BE2C (cell line): ENCODE results near the gene TC2N.

Experiments
- DNase-seq: peaks from one replicate; pipeline ENCODE4 v3.0.0-alpha.2; 2020
- H3K27me3 ChIP-seq: fragments of 250-450 bp; sonication (Bioruptor Pico); 2 replicates; pipeline ENCODE4 v1.5.1; 2020; ENCODE audit warnings: mild to moderate bottlenecking
- H3K36me3 ChIP-seq: fragments of 250-450 bp; sonication (Bioruptor Pico); 2 replicates; pipeline ENCODE4 v1.5.1; 2020; ENCODE audit warnings: mild to moderate bottlenecking
- H3K4me1 ChIP-seq: fragments of 250-450 bp; sonication (Bioruptor Pico); 2 replicates; pipeline ENCODE4 v1.5.1; 2020
- H3K4me3 ChIP-seq: 2 replicates; pipeline ENCODE4 v1.5.1; 2011; ENCODE audit warnings: low read depth, low read length
- H3K9me3 ChIP-seq: fragments of 250-450 bp; sonication (Bioruptor Pico); 2 replicates; pipeline ENCODE4 v1.5.1; 2020
- TF ChIP-seq, protein P1 (sequence below): IDR thresholded peaks from 2 replicates; pipeline ENCODE4 v1.5.1; 2012; ENCODE audit warnings: mild to moderate bottlenecking, low read depth, low read length

The TC2N gene

DNA sequence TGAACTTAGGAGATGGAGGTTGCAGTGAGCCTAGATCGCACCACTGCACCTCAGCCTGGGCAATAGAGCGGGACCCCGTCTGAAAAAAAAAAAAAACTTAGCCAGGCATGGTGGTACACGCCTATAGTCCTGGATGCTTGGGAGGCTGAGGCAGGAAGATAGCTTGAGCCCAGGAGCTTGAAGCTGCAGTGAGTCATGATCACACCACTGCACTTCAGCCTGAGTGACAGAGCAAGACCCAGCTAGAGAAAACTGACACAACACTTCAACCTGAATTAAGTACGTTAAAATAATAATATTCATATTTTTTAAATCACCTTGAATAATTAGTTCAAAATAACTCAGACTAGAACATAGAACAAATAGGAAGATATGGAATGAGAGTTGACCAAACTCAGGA lies 129.7 kb downstream of the TC2N start:
- DNase-seq, result no peak
- TF ChIP-seq, protein P1, sequence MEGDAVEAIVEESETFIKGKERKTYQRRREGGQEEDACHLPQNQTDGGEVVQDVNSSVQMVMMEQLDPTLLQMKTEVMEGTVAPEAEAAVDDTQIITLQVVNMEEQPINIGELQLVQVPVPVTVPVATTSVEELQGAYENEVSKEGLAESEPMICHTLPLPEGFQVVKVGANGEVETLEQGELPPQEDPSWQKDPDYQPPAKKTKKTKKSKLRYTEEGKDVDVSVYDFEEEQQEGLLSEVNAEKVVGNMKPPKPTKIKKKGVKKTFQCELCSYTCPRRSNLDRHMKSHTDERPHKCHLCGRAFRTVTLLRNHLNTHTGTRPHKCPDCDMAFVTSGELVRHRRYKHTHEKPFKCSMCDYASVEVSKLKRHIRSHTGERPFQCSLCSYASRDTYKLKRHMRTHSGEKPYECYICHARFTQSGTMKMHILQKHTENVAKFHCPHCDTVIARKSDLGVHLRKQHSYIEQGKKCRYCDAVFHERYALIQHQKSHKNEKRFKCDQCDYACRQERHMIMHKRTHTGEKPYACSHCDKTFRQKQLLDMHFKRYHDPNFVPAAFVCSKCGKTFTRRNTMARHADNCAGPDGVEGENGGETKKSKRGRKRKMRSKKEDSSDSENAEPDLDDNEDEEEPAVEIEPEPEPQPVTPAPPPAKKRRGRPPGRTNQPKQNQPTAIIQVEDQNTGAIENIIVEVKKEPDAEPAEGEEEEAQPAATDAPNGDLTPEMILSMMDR, result no peak
- Histone ChIP-seq H3K27me3 (no peaks in the 10 kb centered on the region), H3K4me1 (no peaks in the 10 kb centered on the region), H3K36me3 (no peaks in the 10 kb centered on the region), H3K4me3 (no peak overlapping the region), H3K9me3 (no peaks in the 10 kb centered on the region)

GRCh38 chr14:91732859-91733477 lies 134.4 kb downstream of the TC2N start:
- no peaks in the 10 kb centered on the region for H3K9me3 ChIP-seq
- no peaks in the 10 kb centered on the region for H3K27me3 ChIP-seq
- no peak for DNase-seq
- H3K4me1 ChIP-seq, result no peaks in the 10 kb centered on the region
- TF ChIP-seq, protein P1, result no peak
- H3K4me3 ChIP-seq, result no peak overlapping the region
- no peaks in the 10 kb centered on the region for H3K36me3 ChIP-seq

GRCh38 chr14:91732439-91732838 lies 134.9 kb downstream of the TC2N start:
- no peak overlapping the region for H3K4me3 ChIP-seq
- H3K36me3 ChIP-seq, result no peaks in the 10 kb centered on the region
- TF ChIP-seq, protein P1, result no peak
- H3K27me3 ChIP-seq, result no peaks in the 10 kb centered on the region
- no peak for DNase-seq
- no peaks in the 10 kb centered on the region for H3K4me1 ChIP-seq
- H3K9me3 ChIP-seq, result no peaks in the 10 kb centered on the region

DNA sequence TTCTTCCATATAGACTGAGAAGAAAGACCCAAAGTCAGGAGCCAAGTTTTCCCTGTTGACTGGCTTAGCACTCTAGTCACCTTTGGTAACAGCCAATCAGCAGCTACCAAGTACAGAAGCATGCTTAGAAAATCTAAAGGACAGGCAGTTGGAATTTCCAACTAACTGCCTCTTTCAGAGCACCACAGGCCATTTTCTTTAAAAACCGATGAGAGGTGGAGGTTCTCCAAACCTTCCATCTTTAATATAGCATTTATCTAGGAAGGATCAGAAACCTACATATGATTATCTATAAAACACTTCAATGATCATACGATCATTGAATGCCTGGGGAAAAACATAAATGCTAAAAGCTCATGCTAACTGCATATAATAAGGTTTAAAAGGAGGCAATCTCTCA lies 135.3 kb downstream of the TC2N start, which contains the start of gene CATSPERB:
CATSPERB (minus strand) TSS at position 101 of the 400 bp plus-strand sequence. CDS start 2,607 bp downstream, outside the sequence.
- no peak within 1 kb of the TSS for H3K4me3 ChIP-seq
- H3K4me1 ChIP-seq, result no peaks in the 10 kb centered on the region
- H3K36me3 ChIP-seq, result no peaks in the 10 kb centered on the region
- TF ChIP-seq, protein P1, result no peak
- H3K9me3 ChIP-seq, result no peaks in the 10 kb centered on the region
- no peak for DNase-seq
- no peaks in the 10 kb centered on the region for H3K27me3 ChIP-seq

GRCh38 chr14:91731018-91731417 lies 136.3 kb downstream of the TC2N start:
- Histone ChIP-seq H3K9me3 (no peaks in the 10 kb centered on the region), H3K4me3 (no peak overlapping the region), H3K4me1 (no peaks in the 10 kb centered on the region), H3K27me3 (no peaks in the 10 kb centered on the region), H3K36me3 (no peaks in the 10 kb centered on the region)
- TF ChIP-seq, protein P1, result no peak
- DNase-seq, result no peak

GRCh38 chr14:91729756-91730155 lies 137.6 kb downstream of the TC2N start:
- H3K4me1 ChIP-seq, result no peaks in the 10 kb centered on the region
- H3K36me3 ChIP-seq, result no peaks in the 10 kb centered on the region
- H3K4me3 ChIP-seq, result no peak overlapping the region
- H3K27me3 ChIP-seq, result peaks cover 3% of the 10 kb centered on the region; the same call in 1 of the 2 replicates
- no peak for DNase-seq
- TF ChIP-seq, protein P1, result no peak
- H3K9me3 ChIP-seq, result no peaks in the 10 kb centered on the region
